Myocyte (in vitro differentiated cells): ENCODE results near the gene LRRC32. TPM values are rescaled to one million over a fixed set of nuclear protein-coding genes. Genes with fewer than 3 reads are reported as not detected.
A peak's percentile ranks its signal among the peaks of the same experiment; 100 is the strongest.

ENCODE experiments used
- DNase-seq: peaks from one replicate; pipeline ENCODE4 v3.0.0-alpha.2; 2012; ENCODE audit warnings: low read depth
- total RNA-seq: library from RNA; depleted of rRNA; stranded (reverse); fragments of >200 nt; gene quantifications from 2 replicates; pipeline ENCODE4 v1.2.3, GENCODE V29; 2014

LRRC32 gene
- total RNA-seq, 1 donor from 2014 or later: 0.16 TPM

DNA sequence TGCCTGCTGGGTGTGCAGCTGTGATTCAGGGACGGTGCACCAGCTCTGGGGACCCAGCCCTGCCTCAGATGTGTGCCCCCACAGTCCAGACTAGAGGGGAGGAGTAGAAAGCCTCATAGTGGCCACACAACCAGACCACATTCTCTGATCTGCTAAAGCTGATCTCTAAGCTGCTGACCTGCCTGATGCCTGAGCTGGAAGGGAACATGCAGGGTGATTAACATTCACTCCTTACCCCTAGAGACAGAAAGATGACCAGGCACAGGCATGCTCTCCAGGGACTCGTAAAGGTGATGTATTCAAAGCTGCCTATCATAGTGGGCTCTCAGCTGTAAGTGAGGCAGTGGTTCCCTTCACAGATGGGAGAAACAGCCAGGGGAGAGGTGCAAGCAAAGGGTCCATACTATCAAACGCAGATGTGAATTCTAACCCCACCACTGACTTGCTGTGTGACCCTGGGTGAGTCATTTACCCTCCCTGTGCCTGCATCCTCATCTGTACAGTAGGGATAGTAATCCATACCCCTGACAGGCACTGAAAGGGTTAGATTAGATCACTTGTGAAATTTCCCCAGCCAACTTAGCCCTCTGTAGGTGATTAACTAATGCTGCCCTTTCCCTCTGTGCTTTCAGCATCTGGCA, 29.0 kb upstream of the LRRC32 start:
- no peak for DNase-seq

DNA sequence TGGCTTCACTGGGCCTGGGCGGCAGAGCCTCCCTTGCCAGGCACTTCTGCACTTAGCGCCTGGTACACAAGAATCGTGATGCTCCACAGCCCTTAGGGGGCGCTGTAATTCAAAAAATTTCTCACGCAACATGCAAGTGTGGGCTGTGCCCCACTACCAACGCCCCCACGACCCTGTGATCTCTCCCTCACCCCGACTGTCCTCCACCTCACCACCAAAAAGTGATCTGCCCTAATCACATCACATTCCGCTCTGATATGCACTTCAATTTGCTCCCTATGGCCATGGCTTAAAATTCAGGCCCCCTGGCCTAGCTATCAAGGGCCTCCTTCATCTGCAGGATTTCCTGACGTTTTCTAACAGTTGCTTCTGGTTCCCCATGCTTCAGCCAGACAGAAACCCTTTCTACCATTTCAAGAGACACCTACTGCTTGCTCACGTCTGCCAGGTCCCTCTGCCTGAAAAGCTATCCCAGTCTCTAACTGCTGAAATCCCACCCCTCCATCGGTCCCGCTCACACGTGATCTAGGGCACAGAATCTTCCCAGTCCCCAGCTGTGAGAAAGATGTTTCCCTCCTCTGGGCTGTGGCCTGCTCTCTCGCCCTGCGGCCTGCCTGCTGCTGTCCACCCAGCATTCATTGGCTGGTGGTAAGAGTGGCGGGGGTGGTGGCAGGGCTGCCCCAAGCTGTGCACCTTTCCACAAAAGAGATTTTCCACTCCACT, 27.9 kb upstream of the LRRC32 start:
- DNase-seq: no peak

DNA sequence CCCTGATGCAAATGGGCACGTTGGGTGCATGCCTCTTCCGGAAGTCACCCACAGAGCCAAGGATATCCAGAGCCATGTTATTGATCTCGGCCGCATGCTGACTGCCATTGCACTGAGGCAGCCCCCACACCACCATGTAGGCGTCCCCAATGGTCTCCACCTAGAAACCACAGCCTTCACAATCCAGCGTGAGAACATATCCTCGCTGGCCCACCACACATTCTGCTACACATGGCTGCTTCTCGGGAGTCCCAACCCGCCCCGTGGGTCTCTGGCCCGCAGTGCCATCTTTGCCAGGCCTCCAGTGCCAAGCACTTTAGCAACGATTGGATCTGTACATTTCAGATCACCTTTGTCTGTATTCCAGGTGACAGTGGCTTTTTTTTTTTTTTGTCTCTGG, 26.2 kb upstream of the LRRC32 start:
- no peak for DNase-seq

DNA sequence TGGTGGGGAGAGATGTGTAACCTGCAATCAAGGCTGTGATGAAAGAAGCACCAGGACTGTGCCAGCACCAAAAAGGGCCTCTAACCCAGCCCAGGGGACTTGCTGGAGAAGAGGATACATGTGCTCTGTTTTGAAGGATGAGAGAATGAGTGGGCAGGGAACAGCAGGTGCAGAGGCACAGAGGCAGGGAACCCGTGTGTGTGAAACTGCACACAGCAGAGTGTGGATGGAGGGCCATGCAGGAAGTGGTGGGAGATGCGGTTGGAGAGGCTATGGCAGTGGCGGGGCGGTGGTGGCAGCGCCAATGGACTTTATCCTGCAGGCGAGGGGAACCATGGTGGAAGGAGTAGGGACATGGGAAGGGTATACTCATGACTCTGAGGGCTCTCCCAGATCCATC, 25.2 kb upstream of the LRRC32 start:
- no peak for DNase-seq

DNA sequence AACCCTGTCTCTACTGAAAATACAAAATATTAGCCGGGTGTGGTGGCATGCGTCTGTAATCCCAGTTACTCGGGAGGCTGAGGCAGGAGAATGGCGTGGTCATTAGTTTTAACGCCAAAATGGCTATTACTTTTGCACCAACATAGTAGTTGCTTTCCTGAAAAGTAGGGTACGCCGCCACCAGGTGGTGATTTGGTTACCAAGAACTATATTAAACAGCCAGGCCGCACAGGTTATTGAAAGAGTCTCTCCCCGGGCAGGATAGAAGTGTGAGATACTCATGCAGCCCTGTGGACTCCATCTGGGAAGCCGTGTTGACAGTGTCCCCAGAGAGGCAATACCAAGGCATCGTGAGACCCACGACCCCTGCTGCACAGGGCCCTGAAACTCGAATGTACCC, 24.6 kb upstream of the LRRC32 start:
- DNase-seq: no peak

DNA sequence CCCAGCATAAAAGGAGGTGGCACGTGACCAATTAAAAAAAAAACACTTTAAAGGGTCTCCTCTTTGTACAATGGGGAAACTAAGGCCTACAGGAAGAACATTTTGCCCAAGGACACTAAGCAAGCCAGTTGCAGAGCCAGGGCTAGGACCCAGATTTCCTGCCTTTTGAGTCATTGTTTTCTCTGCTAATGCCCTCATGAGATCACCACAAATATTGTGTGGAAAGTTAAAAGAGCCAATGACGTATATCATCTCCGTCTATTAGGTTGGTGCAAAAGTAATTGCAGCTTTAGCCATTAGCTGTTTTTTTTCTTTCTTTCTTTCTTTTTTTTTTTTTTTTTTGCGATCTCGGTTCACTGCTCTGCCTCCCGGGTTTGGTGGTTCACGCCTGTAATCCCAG, 24.1 kb upstream of the LRRC32 start:
- DNase-seq: peak; percentile 18

DNA sequence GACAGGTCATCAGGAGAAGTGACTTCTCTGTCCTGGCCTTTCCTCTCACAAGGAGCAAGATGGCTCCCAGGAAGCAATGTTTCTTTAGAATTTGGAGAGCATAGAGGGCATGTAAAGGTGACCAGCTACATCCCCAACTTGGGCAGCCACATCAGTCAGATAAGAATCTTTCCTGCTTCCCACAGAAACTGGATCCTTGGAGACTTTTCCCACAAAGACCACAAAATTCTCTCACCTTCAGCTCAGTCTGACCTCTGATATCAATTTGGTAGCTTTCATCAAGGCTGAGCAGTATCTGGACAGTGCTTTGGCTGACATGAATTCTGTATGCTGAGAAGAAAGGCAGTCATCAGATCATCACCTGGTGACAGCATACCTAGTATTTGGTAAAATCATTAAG, 23.3 kb upstream of the LRRC32 start:
- no peak for DNase-seq

DNA sequence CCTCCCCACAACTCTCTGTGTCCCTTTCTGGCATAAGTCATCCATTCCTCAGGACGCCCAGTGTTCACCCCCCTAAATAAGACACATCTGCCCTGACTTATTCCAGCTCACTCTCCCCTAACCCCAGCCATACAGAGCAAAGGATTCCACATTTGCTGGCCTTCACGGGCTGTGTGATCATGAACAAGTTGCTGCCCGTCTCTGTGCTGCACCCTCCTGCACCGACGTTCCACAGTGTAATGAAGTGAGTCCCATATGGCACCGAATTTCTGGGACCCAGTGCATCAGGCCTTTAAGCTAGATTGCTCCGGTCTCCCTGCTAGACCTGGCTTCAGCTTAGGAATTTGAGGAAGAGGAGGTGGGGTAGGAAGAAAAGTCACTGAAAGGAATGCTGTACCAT, 22.4 kb upstream of the LRRC32 start:
- DNase-seq: no peak

DNA sequence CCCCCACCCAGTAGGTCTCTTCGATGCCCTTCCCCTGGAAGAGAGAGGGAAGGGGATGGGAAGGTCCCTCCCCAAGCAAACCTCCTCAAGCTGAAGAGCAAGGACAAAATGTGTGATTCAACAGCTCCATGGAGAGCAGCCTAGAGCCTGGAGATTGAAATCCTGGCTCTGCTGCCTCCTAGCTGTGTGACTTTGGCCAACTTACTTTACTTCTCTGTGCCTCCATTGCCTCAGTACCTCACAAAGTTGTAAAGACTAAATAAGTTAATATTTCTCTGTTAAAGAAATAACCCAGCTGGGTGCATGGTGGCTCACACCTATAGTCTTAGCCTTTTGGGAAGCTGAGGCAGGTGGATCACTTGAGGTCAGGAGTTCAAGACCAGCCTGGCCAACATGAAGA, 21.1 kb upstream of the LRRC32 start:
- no peak for DNase-seq

DNA sequence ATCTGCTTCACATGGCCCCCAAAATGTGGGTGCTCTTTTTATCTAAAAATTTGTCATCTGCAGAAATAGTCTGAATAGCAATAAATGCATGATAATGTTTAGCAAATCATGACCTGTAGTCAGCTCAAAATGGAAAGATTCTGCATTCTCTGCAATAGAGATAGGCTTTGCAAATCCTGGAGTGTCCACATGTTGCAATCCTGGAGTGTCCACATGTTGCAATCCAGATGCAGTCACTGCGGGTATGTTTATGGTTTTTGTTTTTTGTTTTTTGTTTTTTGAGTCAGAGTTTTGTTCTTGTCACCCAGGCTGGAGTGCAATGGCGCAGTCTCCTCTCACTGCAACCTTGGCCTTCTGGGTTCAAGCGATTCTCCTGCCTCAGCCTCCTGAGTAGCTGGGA, 20.2 kb upstream of the LRRC32 start:
- DNase-seq: no peak

DNA sequence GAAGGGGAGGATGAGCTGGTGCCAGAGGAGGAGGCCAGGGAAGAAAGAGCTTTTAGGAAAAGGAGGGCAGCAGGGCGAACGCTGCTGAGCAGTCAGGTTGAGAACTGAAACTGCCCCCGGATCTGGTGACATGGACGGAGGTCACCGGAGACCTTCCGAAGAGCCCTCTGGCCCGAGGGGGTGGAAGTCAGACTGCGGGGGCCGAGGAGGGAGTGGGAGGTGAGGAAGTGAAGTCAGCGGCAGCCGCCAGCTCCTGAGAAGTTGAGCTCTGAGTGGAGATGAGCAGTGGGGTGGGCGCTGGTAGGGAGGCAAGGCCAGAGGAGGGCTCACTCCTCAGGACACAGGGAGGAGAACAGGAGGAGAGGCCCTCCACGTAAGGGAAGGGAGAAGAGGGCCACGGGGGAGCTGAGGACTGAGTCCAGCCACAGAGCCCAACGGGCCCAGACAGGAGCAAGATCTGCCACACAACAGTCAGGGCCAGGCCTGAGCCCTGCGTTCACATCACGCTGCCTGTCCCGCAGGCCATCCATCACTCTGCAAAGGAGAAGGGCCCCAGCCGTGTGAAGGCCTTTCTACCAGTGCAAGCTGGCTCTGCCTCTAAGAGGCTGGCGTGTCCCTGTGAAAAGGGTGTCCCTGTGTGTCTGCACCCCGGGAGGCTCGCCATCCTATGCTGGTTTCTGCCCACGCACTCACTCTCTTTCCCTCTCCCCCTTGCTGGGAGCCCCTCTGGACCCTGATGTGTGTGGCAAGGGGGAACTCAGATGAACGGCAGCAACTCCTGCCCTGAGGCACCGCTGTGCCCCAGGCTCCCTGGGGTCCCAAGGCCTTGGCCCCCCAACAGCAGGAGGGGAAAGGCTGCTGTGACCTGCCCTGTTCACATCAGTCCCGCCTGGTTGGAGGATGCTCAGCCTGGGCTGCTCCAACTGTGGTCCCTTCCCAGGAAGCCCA, 19.0 kb upstream of the LRRC32 start:
- no peak for DNase-seq

DNA sequence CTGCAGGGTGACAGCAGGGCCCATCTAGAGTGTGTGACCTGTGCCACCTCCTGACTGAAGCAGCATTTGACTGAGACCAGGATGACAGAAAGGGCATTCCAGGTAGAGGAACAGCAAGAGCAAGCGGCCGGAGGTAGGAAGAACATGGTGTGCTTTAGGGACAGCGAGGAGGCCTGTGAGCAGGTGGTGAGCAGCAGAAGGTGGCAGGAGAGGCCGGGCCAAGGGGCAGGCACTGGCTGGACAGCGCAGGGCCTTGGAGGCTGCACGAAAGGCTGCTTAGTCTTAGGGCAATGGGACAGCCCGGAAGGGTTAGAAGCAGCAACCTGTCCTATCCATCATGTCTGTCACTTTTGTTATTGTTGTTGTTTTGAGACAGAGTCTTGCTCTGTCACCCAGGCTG, 17.6 kb upstream of the LRRC32 start:
- DNase-seq: no peak

DNA sequence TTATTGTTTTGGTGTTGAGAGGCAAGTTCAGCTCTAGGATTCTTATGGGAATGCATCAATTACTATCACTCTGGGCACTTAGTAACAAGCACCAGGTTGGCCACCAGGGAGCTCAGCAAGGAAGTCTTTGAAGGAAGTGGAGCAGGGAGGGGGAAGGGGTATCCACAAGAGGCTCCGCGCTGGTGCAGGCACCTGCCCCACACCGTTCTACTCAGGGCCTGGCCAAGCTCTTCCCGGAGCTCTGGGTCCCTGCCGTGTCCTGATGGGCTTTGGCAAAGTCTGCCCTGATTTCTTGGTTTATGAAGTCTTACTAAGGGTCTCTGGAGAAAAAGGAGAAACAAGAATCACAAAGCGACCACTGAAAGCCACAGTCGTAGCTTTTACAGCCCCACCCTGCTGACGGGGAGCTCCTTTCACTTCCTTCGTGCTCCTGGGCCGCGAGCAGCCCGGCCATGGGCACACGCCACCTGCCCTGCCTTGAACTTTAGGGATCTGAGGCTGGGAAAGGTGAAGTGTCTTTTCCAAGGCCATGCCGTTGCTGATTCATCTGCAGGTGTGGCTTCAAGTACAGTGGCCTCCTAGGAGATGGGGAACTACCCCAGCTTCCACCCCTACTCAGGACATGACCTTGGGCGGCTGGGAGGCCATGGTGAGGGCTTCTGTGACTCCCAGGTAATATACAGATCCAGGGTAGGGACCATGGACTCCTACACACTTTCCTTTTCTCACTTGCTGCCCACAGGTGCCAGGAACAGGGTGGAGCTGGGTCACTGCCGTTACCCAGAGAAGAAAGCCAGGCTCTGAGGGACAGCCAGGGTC, 15.9 kb upstream of the LRRC32 start:
- DNase-seq: no peak

DNA sequence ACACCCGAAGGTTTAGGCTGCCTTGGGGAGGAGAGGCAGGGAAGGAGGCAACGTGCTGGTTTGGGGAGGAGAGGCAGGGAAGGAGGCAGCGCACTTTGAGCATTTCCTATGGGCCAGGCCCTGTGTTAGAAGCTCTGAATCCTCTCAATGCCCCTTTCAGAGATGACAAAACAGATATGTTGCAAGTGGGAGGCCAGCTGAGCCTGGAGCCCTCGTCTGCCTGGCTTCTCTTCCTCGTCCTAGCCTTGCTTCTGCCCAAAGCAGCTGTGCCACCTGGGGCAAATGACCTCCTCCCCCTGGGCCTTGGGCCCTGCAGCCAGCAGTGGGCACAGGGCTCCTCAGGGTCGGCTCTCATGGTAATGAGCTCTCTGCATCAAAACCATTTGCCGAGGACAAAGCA, 15.3 kb upstream of the LRRC32 start:
- no peak for DNase-seq

DNA sequence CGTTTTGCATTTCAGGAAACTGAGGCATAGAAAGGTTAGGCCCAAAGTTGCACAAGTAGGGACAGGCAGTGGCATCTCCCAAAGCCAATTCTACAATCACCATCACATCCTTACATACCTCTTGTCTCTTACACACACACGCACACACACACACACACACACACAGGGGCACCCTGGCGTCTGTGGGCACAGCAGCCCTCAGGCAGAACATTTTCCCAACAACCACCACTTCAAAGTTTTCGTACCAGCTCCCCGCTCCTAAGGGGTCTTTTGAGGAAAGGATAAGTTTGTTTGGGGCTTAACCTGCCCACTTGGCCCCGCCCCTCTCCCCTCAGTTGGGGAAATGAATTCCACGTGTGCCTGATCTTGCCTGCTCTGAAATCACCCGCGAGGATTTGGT, 14.7 kb upstream of the LRRC32 start:
- no peak for DNase-seq

DNA sequence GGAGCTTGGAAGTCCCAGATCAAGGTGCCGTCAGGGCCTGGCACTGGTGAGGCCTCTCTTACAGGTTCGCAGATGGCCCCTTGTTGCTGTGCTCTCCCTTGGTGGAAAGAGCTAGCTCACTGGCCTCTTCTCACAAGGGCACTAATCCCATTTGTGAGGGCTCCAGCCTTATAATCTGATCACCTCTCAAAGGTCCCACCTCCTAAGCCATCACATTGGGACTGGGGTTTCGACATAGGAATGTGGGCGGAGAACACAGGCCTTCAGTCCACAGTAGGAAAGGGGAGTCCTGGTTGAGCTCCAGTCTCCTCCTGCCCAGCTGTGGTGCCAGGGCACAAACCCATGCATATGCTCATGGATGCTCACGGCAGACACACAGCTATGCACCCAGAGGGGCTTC, 14.0 kb upstream of the LRRC32 start:
- no peak for DNase-seq

DNA sequence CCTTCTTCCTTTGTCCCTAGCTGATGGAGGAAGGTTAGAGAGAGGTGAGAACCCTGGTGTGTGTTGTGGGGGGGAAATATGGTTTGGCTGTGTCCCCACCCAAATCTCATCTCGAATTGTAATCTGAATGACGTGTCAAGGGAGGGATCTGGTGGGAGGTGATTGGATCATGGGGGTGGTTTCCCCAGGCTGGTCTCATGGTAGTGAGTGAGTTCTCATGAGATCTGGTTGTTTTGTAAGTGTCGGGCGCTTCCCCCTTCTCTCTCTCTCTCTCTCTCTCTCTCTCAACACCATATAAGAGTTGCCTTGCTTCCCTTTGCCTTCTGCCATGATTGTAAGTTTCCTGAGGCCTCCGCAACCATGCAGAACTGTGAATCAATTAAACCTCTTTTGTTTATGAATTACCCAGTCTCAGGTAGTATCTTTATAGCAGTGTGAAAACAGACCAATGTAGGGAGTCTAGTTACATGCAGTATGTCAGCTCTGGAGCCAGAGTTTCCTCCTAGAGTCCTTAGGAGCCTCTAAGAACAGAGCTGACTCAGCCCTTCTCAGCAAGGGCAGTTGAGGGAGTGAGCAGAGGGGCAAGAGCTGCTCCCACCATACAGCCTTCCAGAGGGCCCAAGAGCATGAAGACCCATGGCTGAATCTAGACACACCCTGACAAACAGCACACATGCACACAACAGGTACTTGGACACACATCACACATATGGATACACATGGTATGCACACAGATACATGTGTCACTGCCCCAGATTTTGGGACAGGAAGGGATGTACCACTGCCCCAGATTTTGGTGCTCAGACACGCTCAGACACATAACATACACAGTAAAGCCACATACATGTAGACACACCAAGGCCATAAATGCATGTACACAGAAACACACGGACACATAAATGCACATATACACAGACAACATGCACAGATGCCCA, 12.9 kb upstream of the LRRC32 start:
- DNase-seq: no peak

DNA sequence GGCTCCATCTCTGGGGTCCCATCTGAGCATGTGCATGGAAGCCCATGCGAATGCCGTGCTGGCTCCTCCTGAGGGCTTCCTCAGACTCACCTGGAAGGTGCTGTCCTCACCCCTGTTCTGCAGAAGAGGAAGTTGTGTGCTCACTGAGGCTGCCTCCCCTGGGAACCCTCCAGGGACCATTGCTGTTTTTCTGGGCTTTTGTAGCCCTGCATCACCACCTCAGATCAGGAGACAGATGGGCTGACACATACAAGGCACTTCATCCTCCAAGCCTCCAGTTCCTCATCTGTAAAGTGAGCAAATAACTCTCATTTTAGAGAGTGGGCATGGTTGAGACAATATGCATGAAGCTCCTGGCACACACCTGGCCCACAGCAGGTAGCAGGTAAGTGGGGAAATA, 12.1 kb upstream of the LRRC32 start:
- no peak for DNase-seq

DNA sequence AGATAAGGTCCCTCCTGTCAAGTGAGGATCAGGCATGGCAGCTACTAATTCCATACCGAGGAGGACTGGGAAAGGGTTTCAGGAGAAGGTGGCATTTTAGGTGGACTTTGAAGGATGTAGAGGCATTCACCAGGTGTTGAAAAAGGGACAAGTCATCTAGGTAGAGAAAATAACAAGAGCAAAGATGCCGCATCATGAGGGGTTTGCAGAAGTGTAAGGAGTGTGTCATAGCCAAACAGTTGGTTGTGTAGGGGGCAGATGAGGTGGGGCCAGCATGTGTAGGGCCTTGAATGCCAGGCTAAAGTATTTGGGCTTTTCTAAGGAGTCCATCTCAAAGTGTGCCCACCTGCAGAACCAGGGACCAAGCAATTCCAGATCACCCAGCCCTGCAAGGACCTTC, 11.6 kb upstream of the LRRC32 start:
- no peak for DNase-seq
